GM21390 (cell line): Measurements from ENCODE around the gene EFCAB5.
"Not testable (repeated sequence)": the region's sequence is repeated elsewhere in the genome, so short reads cannot be mapped to it uniquely, and the experiment has no call there.

ENCODE experiments used
- ATAC-seq: cut with Tn5 transposase; IDR thresholded peaks from one replicate; pipeline ENCODE4 v1.9.1; 2021; ENCODE audit not compliant: unreplicated experiment

The EFCAB5 gene

GRCh38 chr17:29933379-29933778 is 8.1 kb upstream of the EFCAB5 start:
- no peak for ATAC-seq

- ATAC-seq: not testable (repeated sequence)
These were observed 5.5 kb upstream of the EFCAB5 start for GRCh38 chr17:29935909-29936308.

GRCh38 chr17:29936724-29937123 is 4.7 kb upstream of the EFCAB5 start:
- ATAC-seq: no peak

GRCh38 chr17:29945281-29945680 is 3.8 kb downstream of the EFCAB5 start:
- ATAC-seq: no peak

- no peak for ATAC-seq
These were observed 7.2 kb downstream of the EFCAB5 start for GRCh38 chr17:29948448-29949215.

GRCh38 chr17:29949696-29950095 is 8.3 kb downstream of the EFCAB5 start:
- no peak for ATAC-seq

- ATAC-seq: no peak
These were observed 13.0 kb downstream of the EFCAB5 start for GRCh38 chr17:29954405-29954804.

GRCh38 chr17:29956225-29956624 is 14.8 kb downstream of the EFCAB5 start:
- ATAC-seq: no peak

- not testable (repeated sequence) for ATAC-seq
These were observed 16.1 kb downstream of the EFCAB5 start for GRCh38 chr17:29957488-29957887.

GRCh38 chr17:29958947-29959657 is 17.7 kb downstream of the EFCAB5 start:
- ATAC-seq: no peak

- ATAC-seq: no peak
These were observed 18.4 kb downstream of the EFCAB5 start for GRCh38 chr17:29959658-29960337.

GRCh38 chr17:29962656-29963055 is 21.2 kb downstream of the EFCAB5 start:
- ATAC-seq: no peak

- no peak for ATAC-seq
These were observed 26.8 kb downstream of the EFCAB5 start for GRCh38 chr17:29968271-29968670.

GRCh38 chr17:29972277-29972676 is 30.8 kb downstream of the EFCAB5 start:
- no peak for ATAC-seq

- ATAC-seq: no peak
These were observed 31.6 kb downstream of the EFCAB5 start for GRCh38 chr17:29973005-29973404.

GRCh38 chr17:29977836-29978235 is 36.4 kb downstream of the EFCAB5 start:
- no peak for ATAC-seq

- ATAC-seq: no peak
These were observed 38.8 kb downstream of the EFCAB5 start for GRCh38 chr17:29980261-29980660.

GRCh38 chr17:29982991-29983653 is 41.7 kb downstream of the EFCAB5 start:
- no peak for ATAC-seq

GRCh38 chr17:29996458-29996857 is 55.0 kb downstream of the EFCAB5 start:
- ATAC-seq: no peak

- no peak for ATAC-seq
These were observed 58.7 kb downstream of the EFCAB5 start for GRCh38 chr17:30000001-30000754.
